ENCODE data around the gene LMO3. TPM values are rescaled to one million over a fixed set of nuclear protein-coding genes. Genes with fewer than 3 reads are reported as not detected.

LMO3 gene
- total RNA-seq, 2 donors from 2014 or later = 3.7 to 9.6 TPM

- H3K27ac ChIP-seq = no peak overlapping the region
- TF ChIP-seq POLR2A (IDR thresholded peaks at IDR 0.05) (no peak), POLR2AphosphoS5 (IDR thresholded peaks at IDR 0.05) (no peak), CTCF (IDR thresholded peaks at IDR 0.05) (no peak)
- no peaks in the 10 kb centered on the region for H3K9me3 ChIP-seq
- H3K36me3 ChIP-seq = no peaks in the 10 kb centered on the region
- H3K27me3 ChIP-seq (replicated peaks; ENCODE audit: insufficient read depth) = no peaks in the 10 kb centered on the region
- 84% methylated on average over 1 of the region's 1 CpG for WGBS
- H3K4me1 ChIP-seq (replicated peaks) = no peaks in the 10 kb centered on the region
- intact Hi-C loops (cut with DNase I) = no loop called here
- no peak for DNase-seq (ENCODE audit: low spot score)
- no peak overlapping the region for H3K4me3 ChIP-seq
Observed at GRCh38 chr12:16564675-16565074, 41.3 kb downstream of the LMO3 start.

DNA sequence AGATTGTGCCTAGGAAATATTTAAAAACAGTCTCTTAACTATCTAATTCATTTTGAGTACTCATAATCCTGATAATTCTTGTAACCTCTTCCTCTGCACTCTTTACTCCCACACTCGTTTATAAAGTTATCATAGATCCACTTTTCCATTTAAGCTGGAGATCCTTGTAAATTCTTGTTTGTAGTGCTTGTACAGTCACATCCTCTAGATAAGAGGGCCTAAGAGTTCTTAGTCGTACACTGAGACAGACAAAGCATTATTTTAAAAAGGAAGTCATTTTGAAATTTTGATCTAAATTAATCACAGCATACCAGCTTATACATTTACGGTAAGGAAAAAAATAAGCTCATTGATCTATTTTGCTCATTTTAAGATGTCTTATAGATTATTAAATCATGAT is 42.5 kb downstream of the LMO3 start:
- Histone ChIP-seq H3K27ac (no peak overlapping the region), H3K27me3 (replicated peaks; ENCODE audit: insufficient read depth) (no peaks in the 10 kb centered on the region), H3K4me1 (replicated peaks) (no peaks in the 10 kb centered on the region), H3K4me3 (no peak overlapping the region), H3K36me3 (no peaks in the 10 kb centered on the region), H3K9me3 (no peaks in the 10 kb centered on the region)
- TF ChIP-seq CTCF (IDR thresholded peaks at IDR 0.05) (no peak), POLR2AphosphoS5 (IDR thresholded peaks at IDR 0.05) (no peak), POLR2A (IDR thresholded peaks at IDR 0.05) (no peak)
- intact Hi-C loops (cut with DNase I) = no loop called here
- no peak for DNase-seq (ENCODE audit: low spot score)
- 40% methylated on average over 3 of the region's 3 CpGs for WGBS

- Histone ChIP-seq H3K27ac (no peak overlapping the region), H3K27me3 (replicated peaks; ENCODE audit: insufficient read depth) (no peaks in the 10 kb centered on the region), H3K4me1 (replicated peaks) (no peaks in the 10 kb centered on the region), H3K9me3 (no peaks in the 10 kb centered on the region), H3K36me3 (no peaks in the 10 kb centered on the region), H3K4me3 (no peak overlapping the region)
- TF ChIP-seq POLR2AphosphoS5 (IDR thresholded peaks at IDR 0.05) (no peak), CTCF (IDR thresholded peaks at IDR 0.05) (no peak), POLR2A (IDR thresholded peaks at IDR 0.05) (no peak)
- WGBS = 85% methylated on average over 6 of the region's 6 CpGs
- no peak for DNase-seq (ENCODE audit: low spot score)
- intact Hi-C loops (cut with DNase I) = no loop called here
Observed at GRCh38 chr12:16562921-16563320, 43.0 kb downstream of the LMO3 start.

GRCh38 chr12:16562435-16562834 is 43.5 kb downstream of the LMO3 start:
- Histone ChIP-seq H3K27ac (no peak overlapping the region), H3K4me1 (replicated peaks) (no peaks in the 10 kb centered on the region), H3K4me3 (no peak overlapping the region), H3K36me3 (no peaks in the 10 kb centered on the region), H3K27me3 (replicated peaks; ENCODE audit: insufficient read depth) (no peaks in the 10 kb centered on the region), H3K9me3 (no peaks in the 10 kb centered on the region)
- no peak for DNase-seq (ENCODE audit: low spot score)
- WGBS = 87% methylated on average over 3 of the region's 3 CpGs
- TF ChIP-seq CTCF (IDR thresholded peaks at IDR 0.05) (no peak), POLR2A (IDR thresholded peaks at IDR 0.05) (no peak), POLR2AphosphoS5 (IDR thresholded peaks at IDR 0.05) (no peak)
- intact Hi-C loops (cut with DNase I) = no loop called here

DNA sequence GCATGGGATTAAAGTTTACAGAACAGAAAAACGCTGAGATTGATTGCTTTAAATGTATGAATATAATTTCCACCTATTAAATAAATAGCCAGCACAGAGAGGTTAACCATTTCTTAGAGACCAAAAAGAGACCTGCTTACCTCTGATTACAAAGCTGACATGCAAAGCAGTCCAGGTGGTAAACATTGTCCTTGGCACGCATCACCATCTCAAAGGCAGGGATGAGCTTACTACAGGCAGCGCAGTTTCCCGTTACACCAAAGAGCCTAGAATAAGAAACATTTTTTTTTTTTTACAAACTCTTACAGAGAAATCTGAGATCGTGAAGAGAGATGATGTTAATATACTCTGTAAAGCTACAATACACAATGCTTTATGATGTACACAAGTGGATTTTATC is 45.7 kb downstream of the LMO3 start:
- intact Hi-C loops (cut with DNase I) = no loop called here
- Histone ChIP-seq H3K27ac (no peak overlapping the region), H3K4me1 (replicated peaks) (no peaks in the 10 kb centered on the region), H3K27me3 (replicated peaks; ENCODE audit: insufficient read depth) (no peaks in the 10 kb centered on the region), H3K4me3 (no peak overlapping the region), H3K9me3 (no peaks in the 10 kb centered on the region), H3K36me3 (no peaks in the 10 kb centered on the region)
- no peak for DNase-seq (ENCODE audit: low spot score)
- TF ChIP-seq CTCF (IDR thresholded peaks at IDR 0.05) (no peak), POLR2AphosphoS5 (IDR thresholded peaks at IDR 0.05) (no peak), POLR2A (IDR thresholded peaks at IDR 0.05) (no peak)
- 37% methylated on average over 5 of the region's 5 CpGs for WGBS

Measured in prostate gland (tissue), 2 donors.